Mucosa of rectum (tissue), 2 donors: ENCODE measurements around the gene RAB27B.
A peak's percentile ranks its signal among the peaks of the same experiment; 100 is the strongest.

Source experiments
- H3K27ac ChIP-seq, 2 donors: one replicate each; pipeline ENCODE4 v1.7.0; 2013; ENCODE audit warnings: inconsistent platforms in 2 of 2, low read depth in 2 of 2, low read length in 2 of 2
- H3K27me3 ChIP-seq, 2 donors: one replicate each; pipeline ENCODE4 v1.7.0; 2013; ENCODE audit warnings: low read length in 2 of 2; ENCODE audit not compliant: control insufficient read depth in 2 of 2, insufficient read depth in 2 of 2
- H3K36me3 ChIP-seq, 2 donors: one replicate each; pipeline ENCODE4 v1.7.0; 2013; ENCODE audit warnings: low read length in 2 of 2; ENCODE audit not compliant: control insufficient read depth in 2 of 2, insufficient read depth in 2 of 2
- H3K4me1 ChIP-seq, 2 donors: one replicate each; pipeline ENCODE4 v1.7.0; 2013; ENCODE audit warnings: low read length in 2 of 2, mild to moderate bottlenecking in 1 of 2; ENCODE audit not compliant: control insufficient read depth in 2 of 2, insufficient read depth in 2 of 2
- H3K4me3 ChIP-seq, 2 donors: one replicate each; pipeline ENCODE4 v1.7.0; 2013; ENCODE audit warnings: low read length in 2 of 2
- H3K9ac ChIP-seq, 2 donors: one replicate each; pipeline ENCODE4 v1.7.0; 2013; ENCODE audit warnings: low read length in 2 of 2, low read depth in 1 of 2, mild to moderate bottlenecking in 1 of 2
- H3K9me3 ChIP-seq, 2 donors: one replicate each; pipeline ENCODE4 v1.7.0; 2013; ENCODE audit warnings: low read length in 2 of 2; ENCODE audit not compliant: control insufficient read depth in 2 of 2
- donor health status: healthy.
- donor health status: Normal muscosa, but diverticular disease.

Gene RAB27B

GRCh38 chr18:54828281-54828881 is at the start of gene RAB27B:
TSS of gene RAB27B (plus strand) at chr18:54828477. CDS start at chr18:54877586, 49,109 bp downstream.
- H3K9me3 ChIP-seq = no peaks in the 10 kb centered on the region
- no peaks in the 10 kb centered on the region for H3K36me3 ChIP-seq
- no peaks in the 10 kb centered on the region for H3K27me3 ChIP-seq
- H3K4me1 ChIP-seq = peaks cover 0 to 9% of the 10 kb centered on the region in 2 donors
- peak within 1 kb of the TSS; percentile 70 to 79 for H3K9ac ChIP-seq
- H3K4me3 ChIP-seq = peak within 1 kb of the TSS; percentile 83 to 85
- peak within 1 kb of the TSS; percentile 83 to 89 for H3K27ac ChIP-seq

GRCh38 chr18:54780285-54780861 is 47.9 kb upstream of the RAB27B start:
- Histone ChIP-seq H3K4me1 (peaks cover 0 to 3% of the 10 kb centered on the region in 2 donors), H3K4me3 (no peak overlapping the region), H3K9me3 (no peaks in the 10 kb centered on the region), H3K27ac (no peak overlapping the region), H3K9ac (no peak overlapping the region), H3K27me3 (no peaks in the 10 kb centered on the region), H3K36me3 (no peaks in the 10 kb centered on the region)

GRCh38 chr18:54780970-54781369 is 47.3 kb upstream of the RAB27B start:
- H3K4me1 ChIP-seq = peaks cover 0 to 3% of the 10 kb centered on the region in 2 donors
- H3K27me3 ChIP-seq = no peaks in the 10 kb centered on the region
- H3K4me3 ChIP-seq = no peak overlapping the region
- H3K9me3 ChIP-seq = no peaks in the 10 kb centered on the region
- no peaks in the 10 kb centered on the region for H3K36me3 ChIP-seq
- no peak overlapping the region for H3K27ac ChIP-seq
- H3K9ac ChIP-seq = no peak overlapping the region

GRCh38 chr18:54783139-54783538 is 45.1 kb upstream of the RAB27B start:
- H3K27ac ChIP-seq = no peak overlapping the region
- H3K9ac ChIP-seq = no peak overlapping the region
- H3K4me1 ChIP-seq = peaks cover 0 to 2% of the 10 kb centered on the region in 2 donors
- H3K27me3 ChIP-seq = no peaks in the 10 kb centered on the region
- H3K36me3 ChIP-seq = no peaks in the 10 kb centered on the region
- H3K4me3 ChIP-seq = no peak overlapping the region
- H3K9me3 ChIP-seq = no peaks in the 10 kb centered on the region

- H3K9ac ChIP-seq = no peak overlapping the region
- no peaks in the 10 kb centered on the region for H3K9me3 ChIP-seq
- no peaks in the 10 kb centered on the region for H3K27me3 ChIP-seq
- no peak overlapping the region for H3K27ac ChIP-seq
- no peaks in the 10 kb centered on the region for H3K36me3 ChIP-seq
- H3K4me3 ChIP-seq = no peak overlapping the region
- H3K4me1 ChIP-seq = no peaks in the 10 kb centered on the region
Measured at GRCh38 chr18:54786206-54786605, 42.1 kb upstream of the RAB27B start.

- Histone ChIP-seq H3K4me3 (no peak overlapping the region), H3K4me1 (no peaks in the 10 kb centered on the region), H3K9me3 (no peaks in the 10 kb centered on the region), H3K9ac (no peak overlapping the region), H3K27ac (no peak overlapping the region), H3K27me3 (no peaks in the 10 kb centered on the region), H3K36me3 (no peaks in the 10 kb centered on the region)
Measured at GRCh38 chr18:54787121-54787520, 41.2 kb upstream of the RAB27B start.

- Histone ChIP-seq H3K9ac (no peak overlapping the region), H3K4me1 (no peaks in the 10 kb centered on the region), H3K27me3 (no peaks in the 10 kb centered on the region), H3K27ac (no peak overlapping the region), H3K9me3 (no peaks in the 10 kb centered on the region), H3K36me3 (no peaks in the 10 kb centered on the region), H3K4me3 (no peak overlapping the region)
Measured at GRCh38 chr18:54787616-54788015, 40.7 kb upstream of the RAB27B start.

- Histone ChIP-seq H3K27ac (no peak overlapping the region), H3K36me3 (no peaks in the 10 kb centered on the region), H3K9me3 (no peaks in the 10 kb centered on the region), H3K9ac (no peak overlapping the region), H3K27me3 (no peaks in the 10 kb centered on the region), H3K4me1 (no peaks in the 10 kb centered on the region), H3K4me3 (no peak overlapping the region)
Measured at GRCh38 chr18:54790109-54790508, 38.2 kb upstream of the RAB27B start.

GRCh38 chr18:54791657-54792056 is 36.6 kb upstream of the RAB27B start:
- H3K27me3 ChIP-seq = no peaks in the 10 kb centered on the region
- no peak overlapping the region for H3K27ac ChIP-seq
- H3K4me1 ChIP-seq = no peaks in the 10 kb centered on the region
- H3K9me3 ChIP-seq = no peaks in the 10 kb centered on the region
- no peak overlapping the region for H3K4me3 ChIP-seq
- H3K9ac ChIP-seq = no peak overlapping the region
- H3K36me3 ChIP-seq = no peaks in the 10 kb centered on the region

GRCh38 chr18:54792079-54792478 is 36.2 kb upstream of the RAB27B start:
- Histone ChIP-seq H3K4me1 (no peaks in the 10 kb centered on the region), H3K27ac (no peak overlapping the region), H3K9me3 (no peaks in the 10 kb centered on the region), H3K9ac (no peak overlapping the region), H3K27me3 (no peaks in the 10 kb centered on the region), H3K4me3 (no peak overlapping the region), H3K36me3 (no peaks in the 10 kb centered on the region)
